ENCODE data around the gene SMAP2. TPM values are rescaled to one million over a fixed set of nuclear protein-coding genes. Genes with fewer than 3 reads are reported as not detected.
"Not testable (repeated sequence)": the region's sequence is repeated elsewhere in the genome, so short reads cannot be mapped to it uniquely, and the experiment has no call there.

SMAP2 gene
- 100 to 1,000 TPM; 219 to 280 TPM for total RNA-seq

- Mint-ChIP-seq H3K4me3 (peak within 1 kb of the TSS; percentile 91), H3K27ac (peak within 1 kb of the TSS; percentile 97)
Observed at GRCh38 chr1:40373323-40374283, at the start of gene SMAP2. SMAP2 (plus strand) TSS chr1:40373727; CDS start chr1:40374121, 394 bp downstream.

GRCh38 chr1:40331403-40331802 is 42.1 kb upstream of the SMAP2 start:
- H3K27ac Mint-ChIP-seq; H3K36me3 Mint-ChIP-seq (ENCODE audit: low read depth); ATAC-seq (replicated peaks): not testable (repeated sequence)

More at GRCh38 chr1:40373323-40374283, at the start of gene SMAP2:
- Mint-ChIP-seq H3K27me3 (no peaks in the 10 kb centered on the region), H3K9me3 (no peaks in the 10 kb centered on the region), H3K36me3 (ENCODE audit: low read depth) (peaks cover 51% of the 10 kb centered on the region), H3K4me1 (peaks cover 22% of the 10 kb centered on the region)
- peak; percentile 86 for ATAC-seq (replicated peaks)

GRCh38 chr1:40332695-40333094 is 40.8 kb upstream of the SMAP2 start:
- Mint-ChIP-seq H3K27me3 (no peaks in the 10 kb centered on the region), H3K27ac (no peak overlapping the region), H3K4me1 (no peaks in the 10 kb centered on the region), H3K9me3 (no peaks in the 10 kb centered on the region), H3K36me3 (ENCODE audit: low read depth) (no peaks in the 10 kb centered on the region), H3K4me3 (no peak overlapping the region)
- no peak for ATAC-seq (replicated peaks)

More at GRCh38 chr1:40331403-40331802, 42.1 kb upstream of the SMAP2 start:
- not testable (repeated sequence) for H3K27me3 Mint-ChIP-seq, H3K4me3 Mint-ChIP-seq, H3K9me3 Mint-ChIP-seq, H3K4me1 Mint-ChIP-seq

- H3K27ac Mint-ChIP-seq: no peak overlapping the region
- no peak overlapping the region for H3K4me3 Mint-ChIP-seq
- no peak for ATAC-seq (replicated peaks)
- H3K27me3 Mint-ChIP-seq: no peaks in the 10 kb centered on the region
- no peaks in the 10 kb centered on the region for H3K9me3 Mint-ChIP-seq
- no peaks in the 10 kb centered on the region for H3K36me3 Mint-ChIP-seq (ENCODE audit: low read depth)
- H3K4me1 Mint-ChIP-seq: peaks cover 13% of the 10 kb centered on the region
Observed at GRCh38 chr1:40337443-40337842, 36.1 kb upstream of the SMAP2 start.

- no peaks in the 10 kb centered on the region for H3K27me3 Mint-ChIP-seq
- ATAC-seq (replicated peaks): peak; percentile 90
- no peak overlapping the region for H3K27ac Mint-ChIP-seq
- peak overlapping the region; percentile 14 for H3K4me3 Mint-ChIP-seq
- H3K36me3 Mint-ChIP-seq (ENCODE audit: low read depth): no peaks in the 10 kb centered on the region
- peaks cover 18% of the 10 kb centered on the region for H3K4me1 Mint-ChIP-seq
- no peaks in the 10 kb centered on the region for H3K9me3 Mint-ChIP-seq
Observed at GRCh38 chr1:40338745-40339419, 34.6 kb upstream of the SMAP2 start.

- no peak for ATAC-seq (replicated peaks)
- H3K4me1 Mint-ChIP-seq: peaks cover 26% of the 10 kb centered on the region
- no peaks in the 10 kb centered on the region for H3K27me3 Mint-ChIP-seq
- H3K27ac Mint-ChIP-seq: peak overlapping the region; percentile 16
- H3K36me3 Mint-ChIP-seq (ENCODE audit: low read depth): no peaks in the 10 kb centered on the region
- no peaks in the 10 kb centered on the region for H3K9me3 Mint-ChIP-seq
- H3K4me3 Mint-ChIP-seq: peak overlapping the region; percentile 14
Observed at GRCh38 chr1:40339420-40340323, 33.9 kb upstream of the SMAP2 start.

- peak; percentile 30 for ATAC-seq (replicated peaks)
- no peaks in the 10 kb centered on the region for H3K27me3 Mint-ChIP-seq
- no peaks in the 10 kb centered on the region for H3K36me3 Mint-ChIP-seq (ENCODE audit: low read depth)
- peak overlapping the region; percentile 68 for H3K4me3 Mint-ChIP-seq
- H3K4me1 Mint-ChIP-seq: peaks cover 30% of the 10 kb centered on the region
- H3K27ac Mint-ChIP-seq: peak overlapping the region; percentile 81
- H3K9me3 Mint-ChIP-seq: no peaks in the 10 kb centered on the region
Observed at GRCh38 chr1:40341491-40342380, 31.8 kb upstream of the SMAP2 start.

- Mint-ChIP-seq H3K27ac (peak overlapping the region; percentile 81), H3K4me3 (peak overlapping the region; percentile 68), H3K4me1 (peaks cover 30% of the 10 kb centered on the region)
- not testable (repeated sequence) for ATAC-seq (replicated peaks); H3K9me3 Mint-ChIP-seq; H3K27me3 Mint-ChIP-seq; H3K36me3 Mint-ChIP-seq (ENCODE audit: low read depth)
Observed at GRCh38 chr1:40342381-40342717, 31.2 kb upstream of the SMAP2 start.

- Mint-ChIP-seq H3K27ac (peak overlapping the region; percentile 9), H3K9me3 (no peaks in the 10 kb centered on the region), H3K4me1 (peaks cover 30% of the 10 kb centered on the region), H3K27me3 (no peaks in the 10 kb centered on the region), H3K36me3 (ENCODE audit: low read depth) (no peaks in the 10 kb centered on the region), H3K4me3 (peak overlapping the region; percentile 49)
- peak; percentile 57 for ATAC-seq (replicated peaks)
Observed at GRCh38 chr1:40344597-40344996, 28.9 kb upstream of the SMAP2 start.

GRCh38 chr1:40350391-40350790 is 23.1 kb upstream of the SMAP2 start:
- Mint-ChIP-seq H3K36me3 (ENCODE audit: low read depth) (no peaks in the 10 kb centered on the region), H3K9me3 (no peaks in the 10 kb centered on the region), H3K4me3 (no peak overlapping the region), H3K27me3 (no peaks in the 10 kb centered on the region), H3K27ac (no peak overlapping the region), H3K4me1 (no peaks in the 10 kb centered on the region)
- no peak for ATAC-seq (replicated peaks)

GRCh38 chr1:40351124-40351523 is 22.4 kb upstream of the SMAP2 start:
- Mint-ChIP-seq H3K27ac (no peak overlapping the region), H3K27me3 (no peaks in the 10 kb centered on the region)
- no peak for ATAC-seq (replicated peaks)

GRCh38 chr1:40352126-40352525 is 21.4 kb upstream of the SMAP2 start:
- H3K4me3 Mint-ChIP-seq: no peak overlapping the region
- no peaks in the 10 kb centered on the region for H3K27me3 Mint-ChIP-seq
- H3K4me1 Mint-ChIP-seq: no peaks in the 10 kb centered on the region
- H3K9me3 Mint-ChIP-seq: no peaks in the 10 kb centered on the region
- H3K27ac Mint-ChIP-seq: no peak overlapping the region
- no peak for ATAC-seq (replicated peaks)
- H3K36me3 Mint-ChIP-seq (ENCODE audit: low read depth): no peaks in the 10 kb centered on the region

More at GRCh38 chr1:40351124-40351523, 22.4 kb upstream of the SMAP2 start:
- H3K4me3 Mint-ChIP-seq: no peak overlapping the region
- H3K36me3 Mint-ChIP-seq (ENCODE audit: low read depth): no peaks in the 10 kb centered on the region
- H3K4me1 Mint-ChIP-seq: no peaks in the 10 kb centered on the region
- no peaks in the 10 kb centered on the region for H3K9me3 Mint-ChIP-seq

GRCh38 chr1:40353082-40353481 is 20.4 kb upstream of the SMAP2 start:
- no peaks in the 10 kb centered on the region for H3K9me3 Mint-ChIP-seq
- no peaks in the 10 kb centered on the region for H3K27me3 Mint-ChIP-seq
- no peak for ATAC-seq (replicated peaks)
- no peaks in the 10 kb centered on the region for H3K4me1 Mint-ChIP-seq
- no peaks in the 10 kb centered on the region for H3K36me3 Mint-ChIP-seq (ENCODE audit: low read depth)
- H3K27ac Mint-ChIP-seq: no peak overlapping the region
- H3K4me3 Mint-ChIP-seq: no peak overlapping the region

Measured in activated T-helper 17 cell treated with anti-CD3 and anti-CD28 coated beads, Interleukin-2, amount 50 U/mL, for 72 hours (primary cell).